Measurements from ENCODE around the gene PLEKHM3.

GRCh38 chr2:207939342-207940108, 85.8 kb downstream of the PLEKHM3 start:
- TF ChIP-seq, protein P1, sequence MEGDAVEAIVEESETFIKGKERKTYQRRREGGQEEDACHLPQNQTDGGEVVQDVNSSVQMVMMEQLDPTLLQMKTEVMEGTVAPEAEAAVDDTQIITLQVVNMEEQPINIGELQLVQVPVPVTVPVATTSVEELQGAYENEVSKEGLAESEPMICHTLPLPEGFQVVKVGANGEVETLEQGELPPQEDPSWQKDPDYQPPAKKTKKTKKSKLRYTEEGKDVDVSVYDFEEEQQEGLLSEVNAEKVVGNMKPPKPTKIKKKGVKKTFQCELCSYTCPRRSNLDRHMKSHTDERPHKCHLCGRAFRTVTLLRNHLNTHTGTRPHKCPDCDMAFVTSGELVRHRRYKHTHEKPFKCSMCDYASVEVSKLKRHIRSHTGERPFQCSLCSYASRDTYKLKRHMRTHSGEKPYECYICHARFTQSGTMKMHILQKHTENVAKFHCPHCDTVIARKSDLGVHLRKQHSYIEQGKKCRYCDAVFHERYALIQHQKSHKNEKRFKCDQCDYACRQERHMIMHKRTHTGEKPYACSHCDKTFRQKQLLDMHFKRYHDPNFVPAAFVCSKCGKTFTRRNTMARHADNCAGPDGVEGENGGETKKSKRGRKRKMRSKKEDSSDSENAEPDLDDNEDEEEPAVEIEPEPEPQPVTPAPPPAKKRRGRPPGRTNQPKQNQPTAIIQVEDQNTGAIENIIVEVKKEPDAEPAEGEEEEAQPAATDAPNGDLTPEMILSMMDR (conservative IDR thresholded peaks at IDR 0.05; ENCODE audit: low read depth, low read length) = no peak
- no peak for TF ChIP-seq POLR2A (IDR thresholded peaks at IDR 0.05; ENCODE audit: low read depth, low read length)
- no peak for TF ChIP-seq RAD21 (IDR thresholded peaks at IDR 0.05; ENCODE audit: low read length)
- TF ChIP-seq, protein P2, sequence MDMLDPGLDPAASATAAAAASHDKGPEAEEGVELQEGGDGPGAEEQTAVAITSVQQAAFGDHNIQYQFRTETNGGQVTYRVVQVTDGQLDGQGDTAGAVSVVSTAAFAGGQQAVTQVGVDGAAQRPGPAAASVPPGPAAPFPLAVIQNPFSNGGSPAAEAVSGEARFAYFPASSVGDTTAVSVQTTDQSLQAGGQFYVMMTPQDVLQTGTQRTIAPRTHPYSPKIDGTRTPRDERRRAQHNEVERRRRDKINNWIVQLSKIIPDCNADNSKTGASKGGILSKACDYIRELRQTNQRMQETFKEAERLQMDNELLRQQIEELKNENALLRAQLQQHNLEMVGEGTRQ (IDR thresholded peaks at IDR 0.05; ENCODE audit: low read depth, low read length) = no peak
- TF ChIP-seq NFE2L2 (IDR thresholded peaks at IDR 0.05; ENCODE audit: low read depth, low read length) = no peak
- no peak for TF ChIP-seq CEBPB (IDR thresholded peaks at IDR 0.05; ENCODE audit: low read depth, low read length)
- TF ChIP-seq RFX5 (IDR thresholded peaks at IDR 0.05; ENCODE audit: low read depth, low read length) = no peak
- no peak for TF ChIP-seq BHLHE40 (IDR thresholded peaks at IDR 0.05; ENCODE audit: low read depth, low read length)

All from IMR-90 (cell line).